ENCODE measurements around the gene LLPH. TPM values are rescaled to one million over a fixed set of nuclear protein-coding genes. Genes with fewer than 3 reads are reported as not detected.
A peak's percentile ranks its signal among the peaks of the same experiment; 100 is the strongest.

LLPH gene
- total RNA-seq, 1 experiment from 2014 or later: 45.6 TPM

GRCh38 chr12:66083766-66084165, 46.8 kb downstream of the LLPH start:
- intact Hi-C loops (cut with micrococcal nuclease): no loop called here
- TF ChIP-seq TCF7L2 (IDR thresholded peaks at IDR 0.05; ENCODE audit: borderline replicate concordance, extremely low read depth, insufficient read depth, insufficient read length): no peak
- TF ChIP-seq ZNF274 (IDR thresholded peaks at IDR 0.05; ENCODE audit: low read depth, low read length): no peak
- no peak for TF ChIP-seq YY1 (IDR thresholded peaks at IDR 0.05; ENCODE audit: extremely low read depth, insufficient replicate concordance, low read depth, low read length)
- no peak for TF ChIP-seq JUND (IDR thresholded peaks at IDR 0.05)
- TF ChIP-seq EZH2phosphoT487 (IDR thresholded peaks at IDR 0.05; ENCODE audit: borderline replicate concordance): no peak
- Histone ChIP-seq H3K9ac (ENCODE audit: low read length) (no peak overlapping the region), H4K20me1 (ENCODE audit: insufficient read depth) (no peaks in the 10 kb centered on the region), H3K4me1 (ENCODE audit: control insufficient read depth in 1 of 2, insufficient read depth in 2 of 2, low read length in 2 of 2) (peaks cover 0 to 14% of the 10 kb centered on the region in 2 experiments; a peak in 1 of 4 replicates), H3K36me3 (ENCODE audit: control insufficient read depth in 1 of 2, insufficient read depth in 2 of 2, low read length in 2 of 2) (no peaks in the 10 kb centered on the region), H3K9me2 (ENCODE audit: insufficient read depth) (no peaks in the 10 kb centered on the region), H3K9me3 (ENCODE audit: control insufficient read depth in 1 of 2, insufficient read depth in 1 of 2, low read depth in 1 of 2, low read length in 2 of 2) (no peaks in the 10 kb centered on the region), H3K4me2 (ENCODE audit: low read length) (no peak overlapping the region), H3K4me3 (replicated peaks in 1 of 2; ENCODE audit: low read depth in 1 of 2, low read length in 2 of 2) (no peak overlapping the region), H2AFZ (ENCODE audit: low read depth, low read length, poor library complexity, severe bottlenecking) (peak overlapping the region; percentile 45), H3K79me2 (ENCODE audit: insufficient read depth, low read length) (no peaks in the 10 kb centered on the region), H3K27ac (ENCODE audit: low read depth, low read length) (no peak overlapping the region), H3K27me3 (ENCODE audit: insufficient read depth, low read length) (no peaks in the 10 kb centered on the region)
- no TSS peak for BruUV-seq (replicated peaks)
- DNase-seq (ENCODE audit: low read depth, low spot score) (no peak), ATAC-seq (no peak)
- ChIA-PET CTCF (interaction anchor here (0.9 to 2.5 kb wide), 3 partner anchors 481 to 783 kb away, joined by 3 to 9 read pairs (median 3); no protein-coding TSS in a partner anchor), RAD21 (ENCODE audit: low non-redundant PET in 1 of 2, low total read pairs in 2 of 2, uncharacterized antibody in 2 of 2, unreplicated experiment in 2 of 2) (no interaction called here), POLR2A (interaction anchor here (0.7 kb wide), 1 partner anchor 10 kb away, joined by 3 read pairs; no protein-coding TSS in a partner anchor)

GRCh38 chr12:66082744-66083143, 47.8 kb downstream of the LLPH start:
- Histone ChIP-seq H3K9me2 (ENCODE audit: insufficient read depth) (no peaks in the 10 kb centered on the region), H3K27ac (ENCODE audit: low read depth, low read length) (no peak overlapping the region), H3K4me1 (ENCODE audit: control insufficient read depth in 1 of 2, insufficient read depth in 2 of 2, low read length in 2 of 2) (peaks cover 0 to 14% of the 10 kb centered on the region in 2 experiments; a peak in 1 of 4 replicates), H3K27me3 (ENCODE audit: insufficient read depth, low read length) (no peaks in the 10 kb centered on the region; the same call in 1 of the 2 replicates), H3K4me2 (ENCODE audit: low read length) (no peak overlapping the region), H3K9me3 (ENCODE audit: control insufficient read depth in 1 of 2, insufficient read depth in 1 of 2, low read depth in 1 of 2, low read length in 2 of 2) (no peaks in the 10 kb centered on the region), H2AFZ (ENCODE audit: low read depth, low read length, poor library complexity, severe bottlenecking) (no peak overlapping the region), H4K20me1 (ENCODE audit: insufficient read depth) (no peaks in the 10 kb centered on the region), H3K36me3 (ENCODE audit: control insufficient read depth in 1 of 2, insufficient read depth in 2 of 2, low read length in 2 of 2) (no peaks in the 10 kb centered on the region), H3K9ac (ENCODE audit: low read length) (no peak overlapping the region), H3K4me3 (replicated peaks in 1 of 2; ENCODE audit: low read depth in 1 of 2, low read length in 2 of 2) (no peak overlapping the region), H3K79me2 (ENCODE audit: insufficient read depth, low read length) (no peaks in the 10 kb centered on the region)
- BruUV-seq (replicated peaks): no TSS peak
- intact Hi-C loops (cut with micrococcal nuclease): no loop called here
- ATAC-seq (no peak), DNase-seq (ENCODE audit: low read depth, low spot score) (no peak)
- RAD21 ChIA-PET (ENCODE audit: low non-redundant PET in 1 of 2, low total read pairs in 2 of 2, uncharacterized antibody in 2 of 2, unreplicated experiment in 2 of 2): no interaction called here
- POLR2A ChIA-PET: no interaction called here
- TF ChIP-seq CEBPB (IDR thresholded peaks at IDR 0.05; ENCODE audit: low read depth) (no peak), REST (IDR thresholded peaks at IDR 0.05; ENCODE audit: low read depth) (no peak), CTCF (IDR thresholded peaks at IDR 0.05 in 2 of 3, conservative IDR thresholded peaks at IDR 0.05 in 1 of 3; ENCODE audit: borderline replicate concordance in 1 of 3, insufficient read depth in 1 of 3, low read depth in 2 of 3, low read length in 2 of 3) (no peak), RAD21 (IDR thresholded peaks at IDR 0.05; ENCODE audit: low read depth) (no peak), ZFX (IDR thresholded peaks at IDR 0.05) (no peak), SRF (IDR thresholded peaks at IDR 0.05; ENCODE audit: low read depth) (no peak), ZNF274 (IDR thresholded peaks at IDR 0.05; ENCODE audit: low read depth, low read length) (no peak), YY1 (IDR thresholded peaks at IDR 0.05; ENCODE audit: extremely low read depth, insufficient replicate concordance, low read depth, low read length) (no peak)
- CTCF ChIA-PET: no interaction called here

All from HCT116 (cell line).